Superior temporal gyrus (tissue), 1 donor: Measurements from ENCODE around the gene TESK2.
A peak's percentile ranks its signal among the peaks of the same experiment; 100 is the strongest.
"Not testable (repeated sequence)": the region's sequence is repeated elsewhere in the genome, so short reads cannot be mapped to it uniquely, and the experiment has no call there.

Experiments
- DNase-seq: peaks from one replicate; pipeline ENCODE4 v3.0.0-alpha.2; 2016; ENCODE audit errors: extremely low spot score

TESK2 gene

GRCh38 chr1:45490626-45491486 is at the start of gene TESK2:
TSS of gene TESK2 (minus strand) at chr1:45491163. CDS start at chr1:45457785, 33,378 bp downstream.
- DNase-seq = peak; percentile 100

DNA sequence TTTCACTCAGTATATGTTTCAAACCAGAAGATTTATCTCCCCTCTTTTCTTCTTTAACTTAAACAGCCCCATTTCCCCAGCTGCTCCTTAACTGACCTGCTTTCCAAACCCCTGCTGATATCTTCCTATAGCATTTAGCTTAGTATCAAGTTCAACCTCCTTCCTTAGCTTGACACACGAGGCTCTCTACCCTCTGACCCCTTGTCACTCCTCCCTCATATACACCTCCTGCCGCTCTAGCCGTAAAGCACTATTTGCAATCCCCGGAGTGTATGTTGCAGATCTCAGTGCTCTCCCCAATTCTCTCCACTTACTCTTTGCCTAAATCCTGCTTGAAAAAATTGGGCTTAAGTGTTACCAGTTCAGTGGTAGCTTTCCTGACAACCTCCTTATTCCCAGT is 45.9 kb upstream of the TESK2 start:
- DNase-seq = no peak

DNA sequence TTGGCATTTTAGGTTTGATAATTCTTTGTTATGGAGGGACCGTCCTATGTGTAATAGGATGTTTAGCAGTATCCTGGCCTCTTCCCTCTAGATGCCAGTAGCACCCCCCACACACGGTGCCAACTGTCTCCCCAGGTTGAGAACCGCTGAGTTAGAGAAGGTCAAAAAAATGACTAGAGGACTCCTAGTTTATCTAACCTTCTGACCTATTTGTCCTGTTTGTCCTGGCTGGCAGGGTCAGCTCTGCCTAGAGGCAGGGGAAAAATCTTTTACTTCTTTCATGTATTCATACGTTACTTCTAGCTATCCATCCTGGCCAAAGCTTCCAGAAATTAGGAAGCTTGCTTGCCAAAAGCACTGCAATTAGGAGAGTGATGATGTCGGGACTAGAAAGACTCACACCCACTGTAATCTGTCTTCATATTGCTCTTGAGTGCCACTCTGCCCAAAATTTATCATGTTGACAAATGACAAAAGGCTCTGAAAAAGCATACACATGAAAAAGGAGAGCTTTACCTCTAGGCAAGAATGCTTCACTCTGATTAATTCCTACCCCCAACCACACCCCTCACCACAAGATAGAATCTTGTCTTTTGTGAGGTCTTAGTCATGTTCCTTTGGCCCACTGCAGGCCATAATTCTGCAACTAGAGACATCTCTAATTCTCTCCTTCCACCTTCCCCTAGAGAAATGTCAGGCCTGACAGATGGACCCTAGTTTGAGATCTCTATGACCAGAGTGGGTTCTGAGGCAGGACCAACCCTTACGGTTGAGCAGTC is 45.2 kb upstream of the TESK2 start:
- no peak for DNase-seq

DNA sequence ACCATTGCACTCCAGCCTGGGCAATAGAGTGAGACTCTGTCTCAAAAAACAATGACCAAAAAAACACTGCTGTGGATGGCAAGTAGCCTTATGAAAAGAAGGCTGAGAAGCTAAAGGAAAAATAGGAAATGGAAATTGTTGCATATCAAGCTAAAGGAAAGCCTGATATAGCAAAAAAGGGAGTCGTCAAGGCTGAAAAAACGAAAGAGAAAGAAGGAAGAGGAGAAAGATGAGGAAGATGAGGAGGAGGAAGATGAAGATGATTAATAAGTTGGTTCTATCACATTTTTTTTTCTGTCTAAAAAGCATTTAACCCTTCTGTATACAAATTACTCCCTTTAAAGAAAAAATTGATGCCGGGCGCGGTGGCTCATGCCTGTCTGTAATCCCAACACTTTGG is 40.9 kb upstream of the TESK2 start:
- no peak for DNase-seq

DNA sequence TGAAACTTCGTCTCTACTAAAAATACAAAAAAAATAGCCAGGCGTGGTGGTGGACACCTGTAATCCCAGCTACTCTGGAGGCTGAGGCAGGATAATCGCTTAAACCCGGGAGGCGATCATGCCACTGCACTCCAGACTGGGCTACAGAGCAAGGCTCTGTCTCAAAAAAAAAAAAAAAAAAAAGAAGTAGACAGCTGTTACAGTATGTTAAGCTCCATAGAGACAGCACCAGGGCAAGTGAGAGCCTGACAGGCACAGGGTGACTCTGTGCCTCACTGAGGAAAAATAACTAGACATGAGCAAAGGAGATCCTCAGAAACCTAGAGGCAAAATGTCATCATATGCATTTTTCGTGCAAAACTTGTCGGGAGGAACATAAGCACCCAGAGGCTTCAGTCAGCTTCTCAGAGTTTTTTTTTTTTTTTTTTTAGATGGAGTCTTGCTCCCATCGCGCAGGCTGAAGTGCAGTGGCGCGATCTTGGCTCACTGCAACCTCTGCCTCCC is 39.7 kb upstream of the TESK2 start:
- no peak for DNase-seq

DNA sequence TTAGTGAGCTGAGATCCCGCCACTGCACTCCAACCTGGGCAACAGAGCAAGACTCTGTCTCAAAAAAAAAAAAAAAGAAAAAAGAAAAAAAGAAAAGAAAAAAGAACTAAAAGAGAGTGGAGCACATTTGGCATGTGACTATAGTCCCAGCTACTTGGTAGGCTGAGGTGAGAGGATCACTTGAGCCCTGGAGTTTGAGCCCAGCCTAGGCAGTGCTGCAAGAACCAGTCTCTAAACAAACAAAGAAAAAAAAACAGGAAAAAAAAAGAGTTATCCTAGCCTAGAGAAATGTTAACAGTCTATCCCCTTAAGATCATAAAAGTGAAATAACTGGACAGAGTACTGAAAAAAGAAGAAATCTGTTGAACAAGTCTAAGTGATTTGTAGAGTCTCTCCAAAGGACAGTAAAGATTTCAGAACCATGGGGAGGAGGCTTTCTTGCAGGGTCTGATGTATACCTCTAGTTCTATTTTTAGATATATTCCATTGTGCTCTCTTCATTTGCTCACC is 35.2 kb upstream of the TESK2 start:
- DNase-seq = no peak

- not testable (repeated sequence) for DNase-seq
These were observed 33.0 kb upstream of the TESK2 start for GRCh38 chr1:45523975-45524374.

DNA sequence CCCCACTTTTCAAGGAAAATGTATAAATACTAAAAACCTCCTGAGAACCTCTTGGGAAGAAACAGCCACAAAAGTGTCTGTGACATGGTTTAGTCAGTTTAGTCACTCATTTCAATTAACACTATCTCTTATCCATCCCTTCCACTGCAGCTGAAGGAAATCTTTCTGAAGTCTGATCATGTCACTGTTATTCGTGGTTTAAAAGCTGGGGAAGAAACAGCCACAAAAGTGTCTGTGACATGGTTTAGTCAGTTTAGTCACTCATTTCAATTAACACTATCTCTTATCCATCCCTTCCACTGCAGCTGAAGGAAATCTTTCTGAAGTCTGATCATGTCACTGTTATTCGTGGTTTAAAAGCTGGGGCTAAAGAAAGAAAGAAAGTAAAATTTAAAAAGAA is 32.6 kb upstream of the TESK2 start:
- not testable (repeated sequence) for DNase-seq

DNA sequence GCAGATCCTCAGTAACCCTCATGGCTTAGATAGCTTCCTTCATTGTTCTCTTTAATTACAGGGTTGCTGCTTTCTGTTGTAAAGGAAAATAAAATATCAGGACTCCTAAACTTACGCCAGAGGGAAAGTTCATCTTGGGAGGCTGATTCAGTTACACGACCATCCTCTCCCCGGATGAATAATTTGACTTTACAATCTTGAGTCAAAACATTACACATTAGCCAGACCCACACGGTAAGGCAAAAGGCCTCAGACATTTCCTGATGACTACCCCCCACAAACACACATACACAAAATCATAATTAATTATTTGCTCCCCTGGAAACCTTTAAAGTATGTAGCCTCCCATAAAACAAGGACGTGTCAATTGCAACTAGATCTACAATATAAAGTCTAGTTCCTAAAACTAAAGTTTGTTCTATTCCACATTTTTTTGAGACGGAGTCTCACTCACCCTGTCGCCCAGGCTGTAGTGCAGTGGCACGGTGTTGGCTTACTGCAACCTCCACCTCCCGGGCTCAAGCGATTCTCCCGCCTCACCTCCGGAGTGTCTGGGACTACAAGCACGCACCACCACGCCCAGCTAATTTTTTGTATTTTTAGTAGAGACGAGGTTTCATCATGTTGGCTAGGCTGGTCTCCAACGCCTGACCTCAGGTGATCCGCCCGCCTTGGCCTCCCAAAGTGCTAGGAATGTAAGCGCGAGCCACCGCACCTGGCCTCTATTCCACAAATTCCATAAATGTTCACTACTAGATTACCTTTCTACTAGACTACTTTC is 31.6 kb upstream of the TESK2 start:
- no peak for DNase-seq

GRCh38 chr1:45521413-45522323 is 30.7 kb upstream of the TESK2 start, which contains the start of gene PRDX1:
TSS of gene PRDX1 (minus strand) at chr1:45521884. CDS start at chr1:45519043, 2,841 bp downstream.
- DNase-seq = peak; percentile 98

GRCh38 chr1:45519774-45520173 is 28.8 kb upstream of the TESK2 start:
- DNase-seq = not testable (repeated sequence)

DNA sequence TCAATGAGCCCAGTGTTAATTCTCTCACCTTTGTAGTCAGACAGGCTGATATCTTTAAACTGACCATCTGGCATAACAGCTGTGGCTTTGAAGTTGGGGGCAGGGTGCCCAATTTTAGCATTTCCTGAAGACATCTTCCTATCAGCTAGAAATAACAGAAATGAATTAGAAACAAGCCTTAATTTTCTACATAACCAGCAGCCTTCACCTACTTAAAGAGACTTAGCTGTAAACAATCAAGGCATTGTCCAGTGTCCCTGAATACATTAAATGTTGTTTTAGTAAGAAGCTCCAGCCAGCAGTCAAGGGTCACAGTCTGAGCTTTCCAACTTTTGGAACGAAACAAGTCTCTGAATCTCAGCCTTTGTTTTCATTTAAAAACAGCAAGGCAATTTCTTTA is 27.9 kb upstream of the TESK2 start:
- DNase-seq = peak; percentile 78

DNA sequence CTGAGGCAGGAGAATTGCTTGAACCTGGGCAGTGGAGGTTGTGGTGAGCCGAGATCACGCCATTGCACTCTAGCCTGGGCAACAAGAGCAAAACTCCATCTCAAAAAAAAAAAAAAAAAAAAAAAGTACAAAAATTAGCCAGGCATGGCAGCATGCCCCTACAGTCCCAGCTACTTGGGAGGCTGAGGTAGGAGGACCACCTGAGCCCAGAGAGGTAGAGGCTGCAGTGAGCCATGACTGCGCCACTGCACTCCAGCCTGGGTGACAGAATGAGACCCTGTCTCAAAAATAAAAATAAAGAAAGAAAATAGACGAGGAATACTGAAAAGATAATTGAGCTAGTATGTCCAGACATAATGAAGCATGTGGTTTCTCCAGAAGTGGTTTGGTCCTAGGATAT is 27.4 kb upstream of the TESK2 start:
- not testable (repeated sequence) for DNase-seq

DNA sequence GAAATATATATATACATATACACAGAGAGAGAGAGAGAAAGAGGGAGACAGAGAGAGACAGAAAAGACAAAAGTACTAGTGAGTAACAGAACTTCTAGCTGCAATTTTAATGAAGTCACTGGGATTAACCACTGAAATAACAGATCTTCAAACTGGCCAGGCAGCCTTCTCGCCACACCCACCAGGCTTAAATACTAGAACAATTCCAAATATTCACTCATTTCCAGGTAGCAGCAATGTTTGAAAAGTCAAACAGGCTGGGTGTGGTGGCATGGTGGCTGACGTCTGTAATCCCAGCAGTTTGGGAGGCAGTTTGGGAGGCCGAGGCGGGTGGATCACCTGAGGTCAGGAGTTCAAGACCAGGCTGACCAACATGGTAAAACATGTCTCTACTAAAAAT is 25.5 kb upstream of the TESK2 start:
- DNase-seq = no peak

GRCh38 chr1:45516036-45516435 is 25.1 kb upstream of the TESK2 start:
- DNase-seq = no peak

DNA sequence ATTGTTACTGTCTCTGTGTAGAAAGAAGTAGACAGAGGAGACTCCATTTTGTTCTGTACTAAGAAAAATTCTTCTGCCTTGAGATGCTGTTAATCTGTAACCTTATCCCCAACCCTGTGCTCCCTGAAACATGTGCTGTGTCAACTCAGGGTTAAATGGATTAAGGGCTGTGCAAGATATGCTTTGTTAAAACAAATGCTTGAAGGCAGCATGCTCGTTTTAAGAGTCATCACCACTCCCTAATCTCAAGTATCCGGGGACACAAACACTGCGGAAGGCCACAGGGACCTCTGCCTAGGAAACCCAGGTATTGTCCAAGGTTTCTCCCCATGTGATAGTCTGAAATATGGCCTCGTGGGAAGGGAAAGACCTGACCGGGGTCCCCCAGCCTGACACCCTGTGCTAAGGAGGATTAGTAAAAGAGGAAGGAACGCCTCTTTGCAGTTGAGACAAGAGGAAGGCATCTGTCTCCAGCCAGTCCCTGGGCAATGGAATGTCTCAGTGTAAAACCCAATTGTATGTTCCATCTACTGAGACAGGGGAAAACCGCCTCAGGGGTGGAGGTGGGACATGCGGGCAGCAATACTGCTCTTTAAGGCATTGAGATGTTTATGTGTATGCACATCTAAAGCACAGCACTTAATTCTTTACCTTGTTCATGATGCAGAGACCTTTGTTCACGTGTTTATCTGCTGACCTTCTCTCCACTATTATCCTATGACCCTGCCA is 22.7 kb upstream of the TESK2 start:
- not testable (repeated sequence) for DNase-seq

DNA sequence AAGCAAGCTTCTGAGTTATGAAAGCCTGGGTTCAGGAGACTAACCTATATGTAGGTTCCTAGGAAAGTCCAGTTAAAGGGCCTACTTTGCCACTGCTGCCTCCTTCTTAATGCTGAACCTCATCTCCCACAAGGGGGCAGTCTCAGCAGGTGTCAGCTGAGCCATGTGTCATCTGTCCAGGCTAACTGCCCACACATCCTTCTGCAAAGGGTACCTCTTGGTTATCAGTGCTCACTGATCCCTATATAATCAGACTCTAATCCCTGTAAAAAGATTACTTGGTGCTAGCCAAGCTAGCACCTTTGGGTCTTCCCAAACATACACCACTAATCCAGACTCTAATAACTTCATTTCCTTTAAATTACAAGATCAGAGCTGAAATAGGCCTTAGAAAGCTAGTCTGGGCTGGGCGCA is 21.7 kb upstream of the TESK2 start:
- DNase-seq = peak; percentile 76

DNA sequence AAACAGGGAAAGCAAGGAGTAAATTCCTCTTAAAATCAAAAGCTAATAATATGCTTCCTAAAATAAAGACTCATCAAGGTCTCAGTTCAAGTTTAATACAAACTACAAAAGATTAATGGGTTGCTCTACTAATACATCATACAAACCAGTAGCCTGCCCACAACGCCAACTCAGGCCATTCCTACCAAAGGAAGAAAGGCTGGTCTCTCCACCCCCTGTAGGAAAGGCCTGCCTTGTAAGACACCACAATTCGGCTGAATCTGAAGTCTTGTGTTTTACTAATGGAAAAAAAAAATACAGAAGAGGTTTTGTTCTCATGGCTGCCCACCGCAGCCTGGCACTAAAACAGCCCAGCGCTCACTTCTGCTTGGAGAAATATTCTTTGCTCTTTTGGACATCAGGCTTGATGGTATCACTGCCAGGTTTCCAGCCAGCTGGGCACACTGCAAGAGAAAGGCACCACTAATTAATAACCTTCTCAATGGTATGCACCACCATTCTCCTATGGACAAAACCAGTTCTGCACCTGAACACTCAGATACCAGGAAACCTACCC is 20.1 kb upstream of the TESK2 start:
- DNase-seq = peak; percentile 58
